ENCODE measurements around the gene CD200. TPM values are rescaled to one million over a fixed set of nuclear protein-coding genes. Genes with fewer than 3 reads are reported as not detected.
"Not testable (repeated sequence)": the region's sequence is repeated elsewhere in the genome, so short reads cannot be mapped to it uniquely, and the experiment has no call there.

Gene CD200
- total RNA-seq, 3 donors from 2014 or later: 100 to 125 (median 109) TPM

DNA sequence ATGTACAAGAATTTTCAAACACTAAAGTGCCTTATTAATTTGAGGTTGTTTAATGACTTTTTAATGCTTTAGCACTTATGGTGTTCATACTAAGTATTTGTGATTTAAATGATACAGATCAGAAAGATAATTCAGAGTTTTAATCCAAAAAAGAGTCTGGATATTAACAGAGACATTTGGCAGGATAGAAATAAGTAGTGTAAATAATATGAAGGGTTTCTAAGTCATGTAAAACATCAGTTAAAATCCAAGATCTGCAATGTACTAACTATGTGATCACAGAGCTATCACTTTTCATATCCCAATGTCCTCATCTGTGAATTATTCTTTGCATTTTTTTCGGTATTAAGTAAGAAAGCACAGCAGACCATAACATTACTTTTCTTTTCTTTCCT, 62.9 kb downstream of the CD200 start:
- Mint-ChIP-seq H3K9me3 (peaks cover 5% of the 10 kb centered on the region), H3K4me1 (ENCODE audit: low read depth) (peaks cover 18% of the 10 kb centered on the region)

DNA sequence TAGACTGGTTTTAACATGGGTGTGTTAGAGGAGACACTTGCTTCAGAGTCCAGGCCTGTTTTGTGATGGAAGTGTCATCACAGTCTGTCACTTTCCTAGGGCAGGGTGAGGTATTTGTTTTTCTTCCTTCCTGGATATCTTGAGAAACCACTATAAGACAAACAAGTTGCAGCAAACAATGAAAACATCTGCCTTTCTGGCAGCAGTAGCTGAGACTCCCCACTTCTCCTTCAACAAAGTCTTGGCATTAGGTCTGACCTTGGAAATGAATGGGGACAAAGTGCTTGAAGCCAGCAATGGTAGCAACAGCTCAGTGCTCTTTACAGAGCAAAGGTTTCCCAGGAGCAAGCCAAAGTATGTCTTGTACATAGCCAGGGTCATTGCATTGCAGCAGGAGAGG, 64.6 kb downstream of the CD200 start:
- Mint-ChIP-seq H3K27me3 (ENCODE audit: low read depth) (no peaks in the 10 kb centered on the region), H3K9me3 (peaks cover 1% of the 10 kb centered on the region), H3K36me3 (ENCODE audit: insufficient read depth) (no peaks in the 10 kb centered on the region), H3K4me1 (ENCODE audit: low read depth) (peaks cover 8% of the 10 kb centered on the region), H3K4me3 (no peak overlapping the region)
- ATAC-seq (no peak), DNase-seq (no peak)

More for the DNA sequence above, 62.9 kb downstream of the CD200 start:
- Mint-ChIP-seq H3K27me3 (ENCODE audit: low read depth) (no peaks in the 10 kb centered on the region), H3K4me3 (no peak overlapping the region), H3K36me3 (ENCODE audit: insufficient read depth) (no peaks in the 10 kb centered on the region)
- ATAC-seq (no peak), DNase-seq (no peak)

DNA sequence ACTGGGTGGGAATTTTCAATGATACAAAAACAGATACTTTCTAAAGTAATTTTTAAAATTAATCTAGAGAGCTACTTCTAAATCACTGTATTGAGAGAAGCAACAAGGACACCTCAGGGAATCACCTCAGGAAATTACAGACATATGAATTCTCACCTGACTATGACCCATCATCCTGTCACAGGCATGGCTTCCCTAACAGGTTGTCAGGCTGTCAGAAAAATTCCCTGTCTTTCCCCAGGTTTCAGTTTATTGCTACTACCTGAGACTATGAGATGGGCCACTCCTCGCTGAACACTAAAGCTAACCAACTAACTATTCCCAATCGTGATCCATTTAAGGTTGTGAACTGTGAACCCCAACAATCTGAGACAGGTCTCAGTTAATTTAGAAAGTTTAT, 66.1 kb downstream of the CD200 start:
- peaks cover 2% of the 10 kb centered on the region for H3K4me1 Mint-ChIP-seq (ENCODE audit: low read depth)
- no peak overlapping the region for H3K4me3 Mint-ChIP-seq
- H3K9me3 Mint-ChIP-seq: no peaks in the 10 kb centered on the region
- no peaks in the 10 kb centered on the region for H3K27me3 Mint-ChIP-seq (ENCODE audit: low read depth)
- no peaks in the 10 kb centered on the region for H3K36me3 Mint-ChIP-seq (ENCODE audit: insufficient read depth)
- no peak for ATAC-seq
- DNase-seq: no peak

DNA sequence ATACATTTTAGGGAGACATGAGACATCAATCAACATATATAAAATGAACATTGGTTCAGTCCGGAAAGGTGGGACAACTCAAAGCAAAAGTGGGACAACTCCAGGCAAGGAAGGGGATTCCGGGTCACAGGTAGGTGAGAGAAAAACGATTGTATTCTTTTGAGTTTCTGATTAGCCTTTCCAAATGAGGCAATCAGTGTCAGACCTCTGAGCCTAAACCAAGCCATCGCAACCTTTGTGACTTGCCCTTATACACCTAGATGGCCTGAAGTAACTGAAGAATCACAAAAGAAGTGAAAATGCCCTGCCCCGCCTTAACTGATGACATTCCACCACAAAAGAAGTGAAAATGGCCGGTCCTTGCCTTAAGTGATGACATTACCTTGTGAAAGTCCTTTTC, 66.6 kb downstream of the CD200 start:
- not testable (repeated sequence) for DNase-seq; H3K9me3 Mint-ChIP-seq; ATAC-seq; H3K36me3 Mint-ChIP-seq (ENCODE audit: insufficient read depth); H3K4me1 Mint-ChIP-seq (ENCODE audit: low read depth); H3K4me3 Mint-ChIP-seq; H3K27me3 Mint-ChIP-seq (ENCODE audit: low read depth)

DNA sequence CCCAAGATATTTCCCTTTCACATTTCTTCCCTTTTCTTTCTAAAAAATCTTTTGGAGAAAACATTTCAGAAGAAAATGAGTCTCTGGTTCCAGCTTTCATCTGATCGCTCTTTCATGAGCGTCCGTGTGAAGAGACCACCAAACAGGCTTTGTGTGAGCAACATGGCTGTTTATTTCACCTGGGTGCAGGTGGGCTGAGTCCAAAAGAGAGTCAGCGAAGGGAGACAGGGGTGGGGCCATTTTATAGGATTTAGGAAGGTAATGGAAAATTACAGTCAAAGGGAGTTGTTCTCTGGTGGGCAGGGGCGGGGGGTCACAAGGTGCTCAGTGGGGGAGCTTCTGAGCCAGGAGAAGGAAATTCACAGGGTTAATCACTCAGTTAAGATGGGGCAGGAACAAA, 67.4 kb downstream of the CD200 start:
- H3K36me3 Mint-ChIP-seq (ENCODE audit: insufficient read depth); H3K4me1 Mint-ChIP-seq (ENCODE audit: low read depth); H3K9me3 Mint-ChIP-seq; H3K4me3 Mint-ChIP-seq; DNase-seq; ATAC-seq; H3K27me3 Mint-ChIP-seq (ENCODE audit: low read depth): not testable (repeated sequence)

DNA sequence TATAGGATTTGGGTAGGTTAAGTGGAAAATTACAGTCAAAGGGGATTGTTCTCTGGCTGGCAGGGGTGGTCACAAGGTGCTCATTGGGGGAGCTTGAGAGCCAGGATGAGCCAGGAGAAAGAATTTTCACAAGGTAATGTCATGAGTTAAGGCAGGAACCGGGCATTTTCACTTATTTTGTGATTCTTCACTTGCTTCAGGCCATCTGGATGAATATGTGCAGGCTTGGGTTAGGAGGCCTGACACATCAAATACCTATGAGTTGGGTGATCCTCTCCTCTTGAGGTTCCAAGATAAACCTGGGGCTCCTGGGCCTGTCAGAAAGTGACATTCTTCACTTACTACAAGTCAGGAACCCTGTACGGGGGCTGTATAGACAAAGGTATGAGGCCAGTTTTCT, 68.7 kb downstream of the CD200 start:
- H3K4me1 Mint-ChIP-seq (ENCODE audit: low read depth): peaks cover 4% of the 10 kb centered on the region
- H3K9me3 Mint-ChIP-seq: no peaks in the 10 kb centered on the region
- H3K4me3 Mint-ChIP-seq: no peak overlapping the region
- ATAC-seq (no peak), DNase-seq (no peak)
- no peaks in the 10 kb centered on the region for H3K36me3 Mint-ChIP-seq (ENCODE audit: insufficient read depth)
- H3K27me3 Mint-ChIP-seq (ENCODE audit: low read depth): no peaks in the 10 kb centered on the region

DNA sequence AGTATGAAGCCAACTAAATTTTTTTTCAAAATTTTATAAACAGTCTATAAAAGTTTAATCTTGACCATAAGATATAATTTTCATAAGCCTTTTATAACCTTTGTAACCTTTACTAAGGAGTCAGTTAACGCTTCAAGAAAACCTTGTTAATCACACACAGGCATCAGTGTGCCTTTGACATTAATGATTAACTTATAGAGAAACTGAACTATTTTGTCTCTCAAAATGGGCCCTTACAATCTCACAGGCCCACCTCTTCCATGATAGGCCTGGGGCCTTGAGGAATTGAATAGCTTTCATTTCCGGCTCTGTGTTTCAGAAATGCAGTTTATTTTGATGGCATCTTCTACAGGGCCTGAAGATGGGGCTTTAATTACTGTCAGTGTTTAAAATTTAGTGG, 70.1 kb downstream of the CD200 start:
- Mint-ChIP-seq H3K27me3 (ENCODE audit: low read depth) (no peaks in the 10 kb centered on the region), H3K4me1 (ENCODE audit: low read depth) (peaks cover 8% of the 10 kb centered on the region), H3K9me3 (no peaks in the 10 kb centered on the region), H3K4me3 (no peak overlapping the region), H3K36me3 (ENCODE audit: insufficient read depth) (no peaks in the 10 kb centered on the region)
- DNase-seq (no peak), ATAC-seq (no peak)

DNA sequence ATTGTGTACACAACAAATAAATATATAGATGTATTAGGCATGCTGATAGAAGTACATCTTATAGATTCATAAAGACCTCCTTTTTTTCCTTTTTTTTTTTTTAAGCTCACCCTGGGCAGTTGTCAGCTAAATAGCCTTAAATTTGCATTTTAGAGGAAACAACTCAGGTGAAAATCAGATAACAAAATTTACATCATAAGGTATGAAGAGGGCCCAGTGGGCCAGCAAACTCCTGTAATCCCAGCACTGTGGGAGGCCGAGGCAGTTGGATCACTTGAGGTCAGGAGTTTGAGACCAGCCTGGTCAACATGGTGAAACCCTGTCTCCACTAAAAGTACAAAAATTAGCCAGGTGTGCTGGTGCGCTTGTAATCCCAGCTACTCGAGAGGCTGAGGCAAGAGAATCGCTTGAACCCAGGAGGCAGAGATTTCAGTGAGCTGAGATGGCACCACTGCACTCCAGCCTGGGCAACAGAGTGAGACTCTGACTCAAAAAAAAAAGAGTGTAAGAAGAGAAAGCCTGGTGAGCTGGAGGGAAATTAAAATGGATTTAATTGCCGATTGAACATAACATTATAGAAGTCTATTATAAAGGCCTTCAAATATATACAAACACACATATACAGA, 72.1 kb downstream of the CD200 start:
- H3K36me3 Mint-ChIP-seq (ENCODE audit: insufficient read depth); DNase-seq; H3K9me3 Mint-ChIP-seq; H3K4me3 Mint-ChIP-seq; H3K4me1 Mint-ChIP-seq (ENCODE audit: low read depth); ATAC-seq; H3K27me3 Mint-ChIP-seq (ENCODE audit: low read depth): not testable (repeated sequence)

DNA sequence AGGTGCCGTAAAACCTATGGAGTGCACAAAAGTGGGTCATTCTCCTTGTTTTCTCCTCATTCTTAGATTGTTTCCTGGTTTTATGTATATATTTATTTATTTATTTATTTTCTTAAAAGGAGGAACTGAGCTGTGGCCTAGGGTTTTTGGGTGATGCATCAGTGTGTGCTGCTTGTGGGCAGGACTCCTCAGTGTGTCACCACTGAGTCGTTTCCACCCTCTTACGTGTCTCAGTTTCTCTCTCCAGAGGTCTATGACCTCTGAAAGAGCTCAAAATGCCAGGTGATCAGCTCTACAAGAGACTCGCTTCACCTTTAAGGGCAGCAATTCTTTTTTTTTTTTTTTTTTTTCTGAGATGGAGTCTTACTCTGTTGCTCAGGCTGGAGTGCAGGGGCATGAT, 72.9 kb downstream of the CD200 start:
- Mint-ChIP-seq H3K36me3 (ENCODE audit: insufficient read depth) (no peaks in the 10 kb centered on the region), H3K4me3 (no peak overlapping the region), H3K4me1 (ENCODE audit: low read depth) (peaks cover 8% of the 10 kb centered on the region), H3K9me3 (no peaks in the 10 kb centered on the region), H3K27me3 (ENCODE audit: low read depth) (no peaks in the 10 kb centered on the region)
- peak; percentile 91 to 95 for ATAC-seq
- DNase-seq: peak; percentile 9

DNA sequence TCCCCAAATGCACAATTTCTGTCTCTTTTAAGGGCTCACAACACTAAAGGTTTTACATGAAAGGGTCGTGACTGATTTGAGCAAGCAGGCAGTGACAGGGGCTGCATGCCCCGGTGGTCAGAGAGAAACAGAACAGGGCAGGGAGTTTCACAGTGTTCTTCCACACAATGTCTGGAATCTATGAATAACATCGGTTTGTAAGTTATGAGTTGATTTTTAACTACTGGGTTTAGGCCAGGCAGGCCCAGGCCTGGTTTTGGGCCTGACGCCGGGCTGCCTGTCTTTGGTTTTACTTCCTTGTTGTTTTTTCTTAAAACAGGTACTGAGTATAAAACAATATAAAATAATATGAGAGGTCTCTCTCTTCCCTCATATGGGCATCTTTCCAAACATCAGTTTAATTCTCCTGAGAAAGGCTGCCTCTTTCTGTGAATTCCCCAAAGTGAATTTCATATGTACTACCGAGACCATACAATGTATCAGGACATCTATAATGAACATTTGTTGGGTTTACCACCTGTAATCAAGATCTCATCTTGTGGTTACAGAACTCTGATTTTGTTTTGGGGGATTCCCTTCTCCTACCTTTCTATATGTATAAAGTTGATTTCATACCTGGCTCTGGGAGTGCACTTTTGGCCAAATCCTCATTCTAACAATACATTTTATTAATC, 74.4 kb downstream of the CD200 start:
- no peak for ATAC-seq
- Mint-ChIP-seq H3K4me1 (ENCODE audit: low read depth) (peaks cover 9% of the 10 kb centered on the region), H3K9me3 (no peaks in the 10 kb centered on the region), H3K36me3 (ENCODE audit: insufficient read depth) (no peaks in the 10 kb centered on the region), H3K27me3 (ENCODE audit: low read depth) (no peaks in the 10 kb centered on the region), H3K4me3 (no peak overlapping the region)
- no peak for DNase-seq

DNA sequence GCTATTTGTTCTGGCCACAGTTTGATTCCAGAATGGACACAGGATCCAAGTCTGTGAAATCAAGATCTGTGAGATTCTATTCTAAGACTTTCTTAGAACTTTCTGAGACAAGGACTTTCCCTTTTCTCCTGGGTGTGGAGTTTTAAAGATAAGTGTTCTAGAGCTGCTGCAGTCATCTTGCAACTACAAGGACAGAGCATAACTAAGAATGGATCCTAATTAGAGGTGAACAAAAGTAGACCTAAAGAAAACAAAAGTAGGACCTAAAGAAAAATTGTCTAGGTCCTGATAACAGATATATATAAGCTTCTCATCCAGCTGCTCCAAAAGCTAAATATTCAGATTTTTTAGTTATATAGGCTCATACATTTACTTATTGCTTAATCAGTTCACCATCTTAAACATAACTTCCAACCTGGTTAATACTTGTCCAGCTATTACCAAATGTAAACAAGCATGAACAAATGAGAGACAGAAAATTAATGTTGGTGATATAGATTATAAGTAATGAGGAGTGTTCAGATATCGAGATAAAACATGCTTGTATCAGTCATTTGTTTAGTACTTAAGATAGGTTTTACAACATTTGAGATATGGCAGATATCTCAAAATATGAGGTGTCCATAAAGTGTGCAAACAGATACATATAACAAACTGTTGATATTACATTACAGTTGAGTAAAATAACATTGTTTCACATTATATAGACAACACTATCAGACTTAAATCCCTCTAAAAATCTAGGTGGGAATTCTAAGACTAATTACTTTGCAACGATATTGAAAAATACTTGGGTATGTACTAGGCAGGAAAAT, 75.1 kb downstream of the CD200 start:
- H3K36me3 Mint-ChIP-seq (ENCODE audit: insufficient read depth): no peaks in the 10 kb centered on the region
- no peaks in the 10 kb centered on the region for H3K9me3 Mint-ChIP-seq
- H3K4me1 Mint-ChIP-seq (ENCODE audit: low read depth): peaks cover 15% of the 10 kb centered on the region
- ATAC-seq: no peak
- no peak overlapping the region for H3K4me3 Mint-ChIP-seq
- H3K27me3 Mint-ChIP-seq (ENCODE audit: low read depth): no peaks in the 10 kb centered on the region
- DNase-seq: no peak

DNA sequence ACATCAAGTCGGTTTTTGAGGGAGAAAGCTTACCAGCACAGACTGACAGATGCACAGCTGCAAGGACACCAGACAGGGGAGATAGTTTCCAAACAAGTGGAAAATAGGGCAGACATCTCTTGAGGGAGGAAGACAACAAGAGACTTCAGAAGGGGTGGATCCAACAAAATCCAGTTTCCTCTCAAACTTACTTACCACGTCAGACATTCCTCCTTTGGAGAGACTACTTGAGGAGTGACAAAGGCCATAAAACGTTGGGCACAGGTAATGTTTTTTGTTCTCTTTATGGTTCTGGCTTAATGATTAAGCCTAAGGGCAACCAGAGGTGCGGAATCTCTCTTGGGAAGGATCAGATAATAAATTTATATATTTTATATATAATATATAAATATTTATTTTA, 76.1 kb downstream of the CD200 start:
- no peak for DNase-seq
- peaks cover 18% of the 10 kb centered on the region for H3K4me1 Mint-ChIP-seq (ENCODE audit: low read depth)
- no peaks in the 10 kb centered on the region for H3K27me3 Mint-ChIP-seq (ENCODE audit: low read depth)
- H3K4me3 Mint-ChIP-seq: no peak overlapping the region
- H3K36me3 Mint-ChIP-seq (ENCODE audit: insufficient read depth): no peaks in the 10 kb centered on the region
- no peak for ATAC-seq
- no peaks in the 10 kb centered on the region for H3K9me3 Mint-ChIP-seq

DNA sequence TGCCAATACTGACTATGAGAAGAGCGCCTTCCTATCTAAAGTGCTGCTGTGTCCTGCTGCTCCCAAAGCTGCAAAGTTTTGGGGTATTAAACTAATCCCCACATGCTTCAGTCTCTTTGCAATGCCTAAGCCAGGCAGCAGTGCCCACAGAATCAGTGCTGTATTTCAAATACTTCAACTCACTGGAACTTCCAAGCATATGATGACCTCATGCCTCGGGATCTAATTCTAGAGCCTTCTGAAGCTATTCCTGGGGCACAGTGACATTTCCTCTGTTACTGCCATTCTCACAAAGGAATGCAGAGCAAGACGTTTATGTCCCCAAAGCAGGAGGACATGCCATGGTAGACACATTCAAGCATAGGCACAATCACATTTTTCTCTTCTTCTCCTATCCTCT, 78.5 kb downstream of the CD200 start:
- Mint-ChIP-seq H3K4me3 (no peak overlapping the region), H3K27me3 (ENCODE audit: low read depth) (no peaks in the 10 kb centered on the region), H3K4me1 (ENCODE audit: low read depth) (peaks cover 14% of the 10 kb centered on the region), H3K36me3 (ENCODE audit: insufficient read depth) (no peaks in the 10 kb centered on the region), H3K9me3 (no peaks in the 10 kb centered on the region)
- DNase-seq (no peak), ATAC-seq (no peak)
